K562 (cell line): ENCODE results near the gene LRRC38. TPM values are rescaled to one million over a fixed set of nuclear protein-coding genes. Genes with fewer than 3 reads are reported as not detected.

Experiments
- ATAC-seq: fragments of 200-7000 bp; cut with Tn5 transposase; 3 replicates; pipeline ENCODE4 v1.9.1; 2020; ENCODE audit warnings: moderate library complexity
- BruUV-seq: library from RNA; stranded (reverse); fragments of 400-500 nt; replicated peaks from 2 replicates; lab custom pipeline; 2021; lab: Mats Ljungman, UMichigan
- CTCF ChIA-PET: fragments of 300-600 bp; formaldehyde crosslinking; extraction: SDS; loops from one replicate; lab custom pipeline; 2021; ENCODE audit warnings: low intra/inter-chr PET ratio; lab: Yijun Ruan, JAX
- POLR2A ChIA-PET: fragments of 300-600, 350-650 bp; sonication (Branson Sonifier 250); formaldehyde crosslinking; extraction: SDS; loops from one replicate; lab custom pipeline; 2021; ENCODE audit warnings: antibody characterized with exemption, inconsistent platforms; lab: Yijun Ruan, JAX
- DNase-seq, 4 experiments: peaks; one replicate each; pipeline versions ENCODE4 v3.0.0 to v3.0.0-alpha.2; 2011 to 2018; ENCODE audit warnings: low spot score in 3 of 4, mixed read lengths in 3 of 4; ENCODE audit errors: extremely low read depth in 1 of 4
- FAIRE-seq: peaks from 2 replicates; lab custom pipeline; 2011; peaks lifted over from hg19 to GRCh38; lab: Jason Lieb, UNC
- H2AFZ ChIP-seq: 2 replicates; pipeline ENCODE4 v1.6.0; 2011; ENCODE audit warnings: low read depth, low read length, control low read depth, inconsistent platforms
- H3K27ac ChIP-seq: fragments of 200-600 bp; 3 replicates; pipeline ENCODE4 v1.8.0; 2011; ENCODE audit warnings: low read depth, mild to moderate bottlenecking, control low read depth, inconsistent platforms, low read length, moderate library complexity, mixed read lengths; ENCODE audit errors: extremely low read depth
- H3K27me3 ChIP-seq, 2 experiments: fragments of 300-600 bp in 1 of 2; 2 replicates in 1 of 2; 3 replicates in 1 of 2; pipeline versions ENCODE4 v1.6.0 to v1.8.0; 2011; ENCODE audit warnings: inconsistent platforms in 2 of 2, low read length in 2 of 2, mild to moderate bottlenecking in 1 of 2, mixed read lengths in 1 of 2, moderate library complexity in 1 of 2; ENCODE audit not compliant: control insufficient read depth in 2 of 2, insufficient read depth in 2 of 2
- H3K36me3 ChIP-seq: fragments of 300-600 bp; 3 replicates; pipeline ENCODE4 v1.8.0; 2011; ENCODE audit warnings: mild to moderate bottlenecking, low read length, inconsistent platforms; ENCODE audit not compliant: control insufficient read depth, insufficient read depth
- H3K4me1 ChIP-seq, 2 experiments: fragments of 200-600 bp in 1 of 2; replicated peaks in 1 of 2; 2 replicates in 1 of 2; 3 replicates in 1 of 2; pipeline versions ENCODE4 v1.5.1 to v1.8.0; 2011; ENCODE audit warnings: inconsistent platforms in 2 of 2, low read length in 2 of 2, mild to moderate bottlenecking in 1 of 2, mixed read lengths in 1 of 2, moderate library complexity in 1 of 2; ENCODE audit not compliant: control insufficient read depth in 2 of 2, insufficient read depth in 2 of 2
- H3K4me2 ChIP-seq: 2 replicates; pipeline ENCODE4 v1.6.1; 2011; ENCODE audit warnings: low read length, control low read depth, inconsistent platforms, mixed read lengths; ENCODE audit not compliant: insufficient read depth
- H3K4me3 ChIP-seq: fragments of 200-600 bp; sonication (generic), shearing (Covaris generic); 2 replicates; pipeline ENCODE4 v1.5.1; 2016; ENCODE audit warnings: control low read depth, inconsistent platforms
- H3K79me2 ChIP-seq: fragments of 200-600 bp; 3 replicates; pipeline ENCODE4 v1.8.0; 2011; ENCODE audit warnings: low read length, inconsistent platforms; ENCODE audit not compliant: control insufficient read depth, insufficient read depth
- H3K9ac ChIP-seq, 2 experiments: 2 replicates each; pipeline versions ENCODE4 v1.6.0 to v1.6.1; 2011; ENCODE audit warnings: low read depth in 2 of 2, low read length in 2 of 2, control low read depth in 1 of 2, inconsistent platforms in 1 of 2, mild to moderate bottlenecking in 1 of 2, mixed read lengths in 1 of 2; ENCODE audit not compliant: insufficient read depth in 1 of 2
- H3K9me1 ChIP-seq: one replicate; pipeline ENCODE4 v1.6.0; 2011; ENCODE audit warnings: inconsistent platforms, mild to moderate bottlenecking, low read length, moderate library complexity; ENCODE audit not compliant: control insufficient read depth, insufficient read depth
- H3K9me3 ChIP-seq: replicated peaks from 2 replicates; pipeline ENCODE4 v1.5.1; 2011; ENCODE audit warnings: low read depth, low read length, inconsistent platforms; ENCODE audit not compliant: control insufficient read depth, insufficient read depth
- H4K20me1 ChIP-seq: replicated peaks from 2 replicates; pipeline ENCODE4 v1.6.1; 2011; ENCODE audit warnings: low read length, inconsistent platforms, mixed read lengths; ENCODE audit not compliant: control insufficient read depth, insufficient read depth
- ZFP30 ChIP-seq: fragments of 250-450 bp; sonication (Bioruptor Pico); IDR thresholded peaks from 2 replicates; pipeline ENCODE4 v1.8.0; 2022; ENCODE audit warnings: moderate library complexity, mild to moderate bottlenecking, inconsistent platforms, borderline replicate concordance
- WGBS: fragments of 100-300 bp; shearing (Covaris generic); methylation state at CpG from one replicate; pipeline ENCODE4 v1.1.6; 2016; ENCODE audit warnings: low coverage, mixed read lengths; ENCODE audit not compliant: insufficient coverage; ENCODE audit errors: missing lambda C conversion rate; 5-methylcytosine and 5-hydroxymethylcytosine counted together
- in situ Hi-C: fragments of 300-500 bp; cut with MboI; formaldehyde crosslinking; loops from 4 replicates; pipeline ENCODE4 v1.15.0; 2018; ENCODE audit warnings: inconsistent platforms, mixed read lengths
- intact Hi-C: fragments of 100-400 bp; cut with micrococcal nuclease; formaldehyde crosslinking; loops from 2 replicates; pipeline ENCODE4 v1.14.2; 2022
- polyA plus RNA-seq, 8 experiments: library from polyadenylated mRNA; depleted of rRNA in 4 of 8; stranded (reverse) in 5 of 8; unstranded in 3 of 8; fragments of >200 nt; fragmentation: Nextera tagmentation in 2 of 8; fragmentation: Illumina TruSeq in 1 of 8; extraction: Ambion mirVana in 2 of 8; extraction: Trizol in 1 of 8; gene quantifications; 2 replicates each; pipeline versions ENCODE4 v1.2.1 to v1.2.3, GENCODE V29; 2011 to 2014; ENCODE audit warnings: inconsistent platforms in 1 of 8, missing spikeins in 1 of 8
- total RNA-seq, 7 experiments: library from RNA; depleted of rRNA in 6 of 7; stranded (reverse); fragments of >200 nt in 6 of 7; fragmentation: Illumina TruSeq in 2 of 7; extraction: Trizol in 2 of 7; gene quantifications; 2 replicates each; pipeline versions ENCODE4 v1.2.1 to v1.2.3, GENCODE V29; 2011 to 2021; ENCODE audit warnings: low replicate concordance in 1 of 7
- TF ChIP-seq, protein P1 (sequence below): fragments of 250-450 bp; sonication (Bioruptor Pico); IDR thresholded peaks from 2 replicates; pipeline ENCODE4 v1.8.0; 2021; ENCODE audit warnings: mild to moderate bottlenecking, moderate library complexity
- TF ChIP-seq, protein P2 (sequence below): IDR thresholded peaks from 2 replicates; pipeline ENCODE4 v1.6.1; 2016; ENCODE audit warnings: missing genetic modification characterization, missing compliant biosample characterization

The LRRC38 gene
- total and polyA plus RNA-seq, 9 of the 15 experiments (the other 6 are each of a cell fraction or from before 2014, with no cell fraction given): not detected

- Histone ChIP-seq H3K36me3 (no peaks in the 10 kb centered on the region), H3K79me2 (no peaks in the 10 kb centered on the region), H4K20me1 (no peaks in the 10 kb centered on the region), H3K4me1 (no peaks in the 10 kb centered on the region), H3K27ac (no peak overlapping the region), H3K27me3 (peaks cover 5 to 36% of the 10 kb centered on the region in 2 experiments; a peak in 3 of 5 replicates), H3K4me3 (no peak overlapping the region), H3K9me1 (no peaks in the 10 kb centered on the region), H3K9ac (no peak overlapping the region), H3K9me3 (no peaks in the 10 kb centered on the region), H3K4me2 (no peak overlapping the region), H2AFZ (no peak overlapping the region)
- TF ChIP-seq, protein P1, sequence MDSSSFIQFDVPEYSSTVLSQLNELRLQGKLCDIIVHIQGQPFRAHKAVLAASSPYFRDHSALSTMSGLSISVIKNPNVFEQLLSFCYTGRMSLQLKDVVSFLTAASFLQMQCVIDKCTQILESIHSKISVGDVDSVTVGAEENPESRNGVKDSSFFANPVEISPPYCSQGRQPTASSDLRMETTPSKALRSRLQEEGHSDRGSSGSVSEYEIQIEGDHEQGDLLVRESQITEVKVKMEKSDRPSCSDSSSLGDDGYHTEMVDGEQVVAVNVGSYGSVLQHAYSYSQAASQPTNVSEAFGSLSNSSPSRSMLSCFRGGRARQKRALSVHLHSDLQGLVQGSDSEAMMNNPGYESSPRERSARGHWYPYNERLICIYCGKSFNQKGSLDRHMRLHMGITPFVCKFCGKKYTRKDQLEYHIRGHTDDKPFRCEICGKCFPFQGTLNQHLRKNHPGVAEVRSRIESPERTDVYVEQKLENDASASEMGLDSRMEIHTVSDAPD: no peak
- TF ChIP-seq ZFP30: no peak
- TF ChIP-seq, protein P2, sequence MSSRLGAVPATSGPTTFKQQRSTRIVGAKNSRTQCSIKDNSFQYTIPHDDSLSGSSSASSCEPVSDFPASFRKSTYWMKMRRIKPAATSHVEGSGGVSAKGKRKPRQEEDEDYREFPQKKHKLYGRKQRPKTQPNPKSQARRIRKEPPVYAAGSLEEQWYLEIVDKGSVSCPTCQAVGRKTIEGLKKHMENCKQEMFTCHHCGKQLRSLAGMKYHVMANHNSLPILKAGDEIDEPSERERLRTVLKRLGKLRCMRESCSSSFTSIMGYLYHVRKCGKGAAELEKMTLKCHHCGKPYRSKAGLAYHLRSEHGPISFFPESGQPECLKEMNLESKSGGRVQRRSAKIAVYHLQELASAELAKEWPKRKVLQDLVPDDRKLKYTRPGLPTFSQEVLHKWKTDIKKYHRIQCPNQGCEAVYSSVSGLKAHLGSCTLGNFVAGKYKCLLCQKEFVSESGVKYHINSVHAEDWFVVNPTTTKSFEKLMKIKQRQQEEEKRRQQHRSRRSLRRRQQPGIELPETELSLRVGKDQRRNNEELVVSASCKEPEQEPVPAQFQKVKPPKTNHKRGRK (tag): no peak
- intact Hi-C loops: no loop called here
- no peak for FAIRE-seq
- no TSS peak for BruUV-seq
- ChIA-PET POLR2A (interaction anchor here (0.8 kb wide), 1 partner anchor 11 kb away, joined by 4 read pairs; no protein-coding TSS in a partner anchor), CTCF (no interaction called here)
- no peak for DNase-seq
- no peak for ATAC-seq
- 0% methylated on average over 6 of the region's 6 CpGs for WGBS
- in situ Hi-C loops: no loop called here
These were observed 35.2 kb upstream of the LRRC38 start for GRCh38 chr1:13549021-13549420.
